Large intestine (tissue), 3 donors: ENCODE measurements around the gene LMLN. TPM values are rescaled to one million over a fixed set of nuclear protein-coding genes. Genes with fewer than 3 reads are reported as not detected.
"Not testable (repeated sequence)": the region's sequence is repeated elsewhere in the genome, so short reads cannot be mapped to it uniquely, and the experiment has no call there.

Experiments used
- DNase-seq, 2 donors: peaks; one replicate each; pipeline versions ENCODE4 v3.0.0 to v3.0.0-alpha.2; 2013
- H3K27ac ChIP-seq: one replicate; pipeline ENCODE4 v1.5.1; 2013; ENCODE audit warnings: low read length
- H3K27me3 ChIP-seq: 2 replicates; pipeline ENCODE4 v1.6.1; 2013; ENCODE audit warnings: low read length; ENCODE audit not compliant: control insufficient read depth, insufficient read depth
- H3K36me3 ChIP-seq: 2 replicates; pipeline ENCODE4 v1.6.1; 2013; ENCODE audit warnings: low read length; ENCODE audit not compliant: control insufficient read depth, insufficient read depth
- H3K4me1 ChIP-seq: one replicate; pipeline ENCODE4 v1.6.1; 2013; ENCODE audit warnings: low read length; ENCODE audit not compliant: control insufficient read depth, insufficient read depth
- H3K4me3 ChIP-seq: one replicate; pipeline ENCODE4 v1.5.1; 2013; ENCODE audit warnings: low read length
- H3K9me3 ChIP-seq: one replicate; pipeline ENCODE4 v1.6.1; 2013; ENCODE audit warnings: mild to moderate bottlenecking, low read depth, low read length, moderate library complexity; ENCODE audit not compliant: control insufficient read depth
- WGBS: methylation state at CpG from one replicate; pipeline ENCODE4 v1.1.5; 2013; ENCODE audit warnings: low lambda C conversion rate; ENCODE audit not compliant: insufficient coverage; 5-methylcytosine and 5-hydroxymethylcytosine counted together
- polyA plus RNA-seq: library from polyadenylated mRNA; unstranded; fragments of 120-200 nt; gene quantifications from one replicate; pipeline ENCODE4 v1.2.1, GENCODE V29; 2013

LMLN gene
- polyA plus RNA-seq, 1 donor, result 4.9 TPM

- no peak overlapping the region for H3K27ac ChIP-seq
- no peak overlapping the region for H3K4me3 ChIP-seq
- no peaks in the 10 kb centered on the region for H3K36me3 ChIP-seq
- no peaks in the 10 kb centered on the region for H3K4me1 ChIP-seq
- H3K27me3 ChIP-seq, result no peaks in the 10 kb centered on the region
- peaks cover 4% of the 10 kb centered on the region for H3K9me3 ChIP-seq
- no peak for DNase-seq
Observed at GRCh38 chr3:198048445-198048844, 88.4 kb downstream of the LMLN start.

GRCh38 chr3:198051836-198052235, 91.8 kb downstream of the LMLN start:
- no peak for DNase-seq
- H3K36me3 ChIP-seq, result no peaks in the 10 kb centered on the region
- H3K27me3 ChIP-seq, result no peaks in the 10 kb centered on the region
- no peak overlapping the region for H3K27ac ChIP-seq
- peaks cover 4% of the 10 kb centered on the region for H3K9me3 ChIP-seq
- no peaks in the 10 kb centered on the region for H3K4me1 ChIP-seq
- H3K4me3 ChIP-seq, result no peak overlapping the region
- 89% methylated on average over 1 of the region's 2 CpGs for WGBS

- H3K4me1 ChIP-seq, DNase-seq, H3K27ac ChIP-seq, H3K4me3 ChIP-seq, H3K27me3 ChIP-seq, H3K36me3 ChIP-seq, H3K9me3 ChIP-seq: not testable (repeated sequence)
Observed at GRCh38 chr3:198053462-198053861, 93.4 kb downstream of the LMLN start.

DNA sequence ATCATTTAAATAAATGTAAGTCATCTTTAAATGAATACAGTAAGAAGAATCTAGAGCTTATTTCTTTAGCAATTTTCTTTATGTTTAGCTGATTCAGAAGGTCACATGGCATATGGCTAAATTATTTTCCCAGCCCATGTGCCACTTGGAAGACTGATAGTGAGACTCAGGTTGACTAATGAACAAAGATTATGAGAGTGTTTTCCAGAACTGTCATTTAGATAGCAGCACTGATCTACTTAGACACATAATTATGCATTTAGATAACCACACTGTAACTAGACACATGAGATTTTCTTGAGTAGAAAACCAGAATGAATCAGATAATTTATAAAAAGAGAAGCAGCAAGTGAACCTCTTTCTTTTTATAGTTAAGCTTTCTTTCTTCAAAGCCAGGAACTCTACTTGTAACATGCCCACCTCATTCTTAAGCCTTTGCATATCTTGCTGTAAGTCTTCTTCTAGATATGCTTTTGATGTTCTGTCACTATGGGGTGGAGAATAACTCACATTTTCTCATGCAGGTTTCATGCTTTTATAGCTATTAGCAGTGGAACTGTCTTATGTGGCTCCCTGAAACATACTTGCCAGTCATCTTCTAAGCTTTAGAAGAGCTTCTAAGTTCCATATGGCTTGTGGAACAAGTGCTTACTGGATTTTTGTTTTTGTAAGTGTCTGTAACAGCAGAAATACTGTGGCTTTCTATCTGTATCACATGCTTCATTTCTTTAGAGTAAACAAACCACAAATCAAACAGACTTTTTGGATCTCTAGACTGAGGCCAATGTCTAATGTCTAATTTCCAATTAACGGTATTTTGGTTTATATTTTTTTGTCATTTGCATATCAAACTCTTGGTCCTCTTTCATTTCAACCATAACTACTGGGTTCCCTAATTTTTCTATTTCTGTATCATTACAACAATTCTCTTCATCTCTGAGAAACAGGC, 101.4 kb downstream of the LMLN start:
- H3K4me1 ChIP-seq, result no peaks in the 10 kb centered on the region
- H3K36me3 ChIP-seq, result no peaks in the 10 kb centered on the region
- H3K4me3 ChIP-seq, result no peak overlapping the region
- H3K27ac ChIP-seq, result no peak overlapping the region
- H3K9me3 ChIP-seq, result no peaks in the 10 kb centered on the region
- 71% methylated on average over 1 of the region's 1 CpG for WGBS
- H3K27me3 ChIP-seq, result peaks cover 8% of the 10 kb centered on the region
- DNase-seq, result no peak

- Histone ChIP-seq H3K36me3 (no peaks in the 10 kb centered on the region), H3K4me1 (no peaks in the 10 kb centered on the region), H3K4me3 (no peak overlapping the region), H3K9me3 (no peaks in the 10 kb centered on the region), H3K27me3 (peaks cover 8% of the 10 kb centered on the region), H3K27ac (no peak overlapping the region)
- 40% methylated on average over 1 of the region's 1 CpG for WGBS
- no peak for DNase-seq
Observed at GRCh38 chr3:198062068-198062465, 102.0 kb downstream of the LMLN start.

- Histone ChIP-seq H3K27me3 (peaks cover 12% of the 10 kb centered on the region), H3K4me3 (no peak overlapping the region), H3K27ac (no peak overlapping the region), H3K4me1 (no peaks in the 10 kb centered on the region), H3K36me3 (no peaks in the 10 kb centered on the region), H3K9me3 (no peaks in the 10 kb centered on the region)
- no peak for DNase-seq
- 100% methylated on average over 1 of the region's 5 CpGs for WGBS
Observed at GRCh38 chr3:198064420-198064819, 104.4 kb downstream of the LMLN start.

GRCh38 chr3:198065897-198066296, 105.9 kb downstream of the LMLN start:
- no peak overlapping the region for H3K27ac ChIP-seq
- H3K9me3 ChIP-seq, result no peaks in the 10 kb centered on the region
- no peak overlapping the region for H3K4me3 ChIP-seq
- H3K36me3 ChIP-seq, result no peaks in the 10 kb centered on the region
- peaks cover 14% of the 10 kb centered on the region for H3K27me3 ChIP-seq
- DNase-seq, result no peak
- no peaks in the 10 kb centered on the region for H3K4me1 ChIP-seq
- WGBS, result no CpG with 5 or more reads among the region's 2 CpGs

GRCh38 chr3:198067416-198067815, 107.4 kb downstream of the LMLN start:
- DNase-seq, result no peak
- H3K4me1 ChIP-seq, result no peaks in the 10 kb centered on the region
- H3K27me3 ChIP-seq, result peaks cover 20% of the 10 kb centered on the region
- H3K9me3 ChIP-seq, result no peaks in the 10 kb centered on the region
- H3K36me3 ChIP-seq, result no peaks in the 10 kb centered on the region
- no CpG with 5 or more reads among the region's 2 CpGs for WGBS
- no peak overlapping the region for H3K27ac ChIP-seq
- no peak overlapping the region for H3K4me3 ChIP-seq

DNA sequence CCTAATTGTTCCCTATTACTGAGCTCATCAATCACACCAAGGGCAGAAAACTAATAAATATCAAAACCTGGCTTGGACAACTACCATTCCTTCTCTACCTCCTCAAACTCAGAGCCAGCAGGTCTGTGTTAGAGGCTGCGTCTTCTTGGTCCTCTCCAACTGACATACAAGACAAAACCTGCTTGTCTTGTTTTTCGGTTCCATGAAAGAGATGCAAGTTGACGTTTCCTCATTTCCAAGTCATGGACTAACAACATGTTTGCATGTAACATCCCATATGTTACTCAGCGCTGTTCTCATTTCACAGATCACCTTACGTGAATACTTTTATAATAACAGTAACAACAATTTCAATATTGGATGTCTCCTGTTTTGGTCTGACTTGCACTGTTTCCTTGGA, 110.9 kb downstream of the LMLN start:
- Histone ChIP-seq H3K4me1 (no peaks in the 10 kb centered on the region), H3K27me3 (peaks cover 28% of the 10 kb centered on the region), H3K9me3 (no peaks in the 10 kb centered on the region), H3K27ac (no peak overlapping the region), H3K36me3 (no peaks in the 10 kb centered on the region), H3K4me3 (no peak overlapping the region)
- no peak for DNase-seq
- WGBS, result no CpG with 5 or more reads among the region's 5 CpGs

DNA sequence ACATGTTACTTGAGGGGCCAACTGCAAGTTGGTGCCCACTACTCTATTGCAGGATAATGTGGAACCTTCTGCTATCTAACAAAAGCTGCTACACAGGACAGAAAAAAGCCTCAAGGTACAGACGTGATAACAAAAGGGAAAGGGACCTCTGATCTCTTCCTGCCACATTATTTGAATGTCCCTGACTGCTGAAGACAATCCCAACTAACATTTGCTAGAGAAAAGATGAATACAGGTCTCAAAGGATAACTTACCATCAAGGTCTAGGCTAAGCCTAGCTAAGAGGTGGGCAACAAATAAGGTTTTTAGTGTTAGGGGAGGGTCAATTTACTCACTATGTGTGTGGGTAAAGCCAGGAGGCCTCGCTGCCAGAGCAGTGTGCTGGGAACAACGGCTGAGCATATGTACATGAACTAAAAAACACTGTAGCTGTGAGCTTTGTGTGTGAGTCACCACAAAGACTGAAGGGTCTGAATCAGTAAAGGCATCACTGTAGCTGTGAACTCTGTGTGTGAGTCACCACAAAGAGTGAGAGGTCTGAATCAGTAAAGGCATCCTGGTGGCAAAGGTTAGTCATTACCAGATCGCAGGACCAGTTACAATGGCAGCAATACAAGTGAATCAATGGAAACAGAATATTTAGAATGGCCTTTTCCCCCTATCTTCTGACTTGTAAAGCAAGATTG, 111.7 kb downstream of the LMLN start:
- WGBS, result no CpG with 5 or more reads among the region's 4 CpGs

More for the DNA sequence above, 111.7 kb downstream of the LMLN start:
- Histone ChIP-seq H3K27me3 (peaks cover 32% of the 10 kb centered on the region), H3K36me3 (no peaks in the 10 kb centered on the region), H3K27ac (no peak overlapping the region), H3K9me3 (no peaks in the 10 kb centered on the region), H3K4me1 (no peaks in the 10 kb centered on the region), H3K4me3 (no peak overlapping the region)
- no peak for DNase-seq
